GM12875 (cell line): Measurements from ENCODE around the gene HINT1.
A peak's percentile ranks its signal among the peaks of the same experiment; 100 is the strongest.

Experiments used
- H3K4me3 ChIP-seq: one replicate; pipeline ENCODE4 v1.5.1; 2011; ENCODE audit warnings: low read depth, low read length, control low read depth
- CTCF ChIP-seq: IDR thresholded peaks from 2 replicates; pipeline ENCODE4 v1.5.1; 2011; ENCODE audit warnings: low read depth, mild to moderate bottlenecking, control low read depth, inconsistent platforms, low read length, moderate library complexity, borderline replicate concordance; ENCODE audit not compliant: insufficient read depth

HINT1 gene

GRCh38 chr5:131180407-131180806 is 15.4 kb upstream of the HINT1 start:
- TF ChIP-seq CTCF = no peak
- H3K4me3 ChIP-seq = no peak overlapping the region

- no peak for TF ChIP-seq CTCF
These were observed 6.3 kb upstream of the HINT1 start for GRCh38 chr5:131171276-131171810.

GRCh38 chr5:131170540-131171275 is 5.7 kb upstream of the HINT1 start, which contains the start of gene LYRM7:
Gene LYRM7, plus strand, starts transcription at chr5:131170944. Its CDS starts 77 bp downstream, at chr5:131171021.
- peak within 1 kb of the TSS; percentile 87 for H3K4me3 ChIP-seq
- TF ChIP-seq CTCF = no peak

More at GRCh38 chr5:131171276-131171810, 6.3 kb upstream of the HINT1 start:
- H3K4me3 ChIP-seq = peak overlapping the region; percentile 87

- peak overlapping the region; percentile 44 for H3K4me3 ChIP-seq
- TF ChIP-seq CTCF = no peak
These were observed 4.9 kb upstream of the HINT1 start for GRCh38 chr5:131169810-131170539.

GRCh38 chr5:131167615-131168014 is 2.6 kb upstream of the HINT1 start:
- TF ChIP-seq CTCF = no peak
- no peak overlapping the region for H3K4me3 ChIP-seq

- H3K4me3 ChIP-seq = peak overlapping the region; percentile 99
- peak; percentile 42; the same call in 1 of the 2 replicates for TF ChIP-seq CTCF
These were observed 601 bp downstream of the HINT1 start for GRCh38 chr5:131164191-131165118.
